Measurements from ENCODE around the gene SYCE3. TPM values are rescaled to one million over a fixed set of nuclear protein-coding genes. Genes with fewer than 3 reads are reported as not detected.
"Not testable (repeated sequence)": the region's sequence is repeated elsewhere in the genome, so short reads cannot be mapped to it uniquely, and the experiment has no call there.

The SYCE3 gene
- total RNA-seq, 2 donors from 2014 or later = not detected

- DNase-seq (ENCODE audit: low spot score) = peak; percentile 96
- intact Hi-C loops (cut with DNase I) = no loop called here
Measured at GRCh38 chr22:50526108-50526833, 36.4 kb downstream of the SYCE3 start.

- intact Hi-C loops (cut with DNase I) = no loop called here
- DNase-seq (ENCODE audit: low spot score) = no peak
Measured at GRCh38 chr22:50525858-50526107, 36.9 kb downstream of the SYCE3 start.

DNA sequence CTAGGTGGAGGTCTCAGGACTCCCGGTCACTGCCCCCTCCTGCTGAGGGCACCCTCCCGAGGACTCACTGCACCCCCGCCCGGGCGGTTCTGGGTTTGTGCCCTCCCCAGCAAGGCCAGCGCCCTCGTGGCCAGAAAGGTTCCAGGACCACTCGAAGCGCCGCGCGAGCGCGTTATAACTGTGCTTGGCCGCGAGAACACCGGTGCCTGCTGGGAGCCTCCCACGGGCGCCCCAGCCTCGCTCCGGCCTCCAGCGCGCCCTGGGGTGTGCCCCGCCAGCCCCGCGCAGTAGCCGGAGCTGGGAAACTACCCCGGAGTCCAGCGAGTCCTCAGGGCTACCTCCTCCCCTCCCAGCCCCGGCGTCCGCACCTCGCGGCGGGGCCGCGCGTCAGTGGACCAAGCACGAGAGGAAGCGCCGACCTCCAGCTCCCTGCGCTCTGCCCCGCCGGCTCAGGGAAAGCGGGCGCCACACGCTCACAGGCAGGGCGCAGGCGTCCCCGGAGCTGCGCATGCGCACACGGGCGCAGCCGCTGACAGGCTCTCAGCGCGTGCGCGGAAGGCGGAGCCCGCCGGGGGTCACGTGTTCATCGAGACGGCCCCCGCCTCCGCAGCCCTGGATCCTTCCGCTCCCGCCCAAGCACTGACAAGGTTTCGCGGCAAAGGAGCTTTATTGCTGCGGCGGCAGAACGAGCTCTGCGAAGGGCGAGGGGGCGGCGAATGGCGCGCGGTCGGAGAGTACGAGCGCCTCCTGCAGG lies 37.4 kb downstream of the SYCE3 start, which contains the start of gene SCO2:
Gene SCO2 (minus strand): TSS at position 495 of the 754 bp plus-strand sequence. CDS start 1,187 bp downstream, outside the sequence.
- peak; percentile 99 for DNase-seq (ENCODE audit: low spot score)
- intact Hi-C loops (cut with DNase I) = no loop called here

- intact Hi-C loops (cut with DNase I) = no loop called here
- DNase-seq (ENCODE audit: low spot score) = no peak
Measured at GRCh38 chr22:50524676-50525103, 38.0 kb downstream of the SYCE3 start.

- intact Hi-C loops (cut with DNase I) = no loop called here
Measured at GRCh38 chr22:50523806-50524675, 38.7 kb downstream of the SYCE3 start.

GRCh38 chr22:50523458-50523805 lies 39.3 kb downstream of the SYCE3 start:
- intact Hi-C loops (cut with DNase I) = no loop called here
- no peak for DNase-seq (ENCODE audit: low spot score)

More at GRCh38 chr22:50523806-50524675, 38.7 kb downstream of the SYCE3 start:
- no peak for DNase-seq (ENCODE audit: low spot score)

GRCh38 chr22:50522806-50523438 lies 39.8 kb downstream of the SYCE3 start:
- no peak for DNase-seq (ENCODE audit: low spot score)
- intact Hi-C loops (cut with DNase I) = no loop called here

DNA sequence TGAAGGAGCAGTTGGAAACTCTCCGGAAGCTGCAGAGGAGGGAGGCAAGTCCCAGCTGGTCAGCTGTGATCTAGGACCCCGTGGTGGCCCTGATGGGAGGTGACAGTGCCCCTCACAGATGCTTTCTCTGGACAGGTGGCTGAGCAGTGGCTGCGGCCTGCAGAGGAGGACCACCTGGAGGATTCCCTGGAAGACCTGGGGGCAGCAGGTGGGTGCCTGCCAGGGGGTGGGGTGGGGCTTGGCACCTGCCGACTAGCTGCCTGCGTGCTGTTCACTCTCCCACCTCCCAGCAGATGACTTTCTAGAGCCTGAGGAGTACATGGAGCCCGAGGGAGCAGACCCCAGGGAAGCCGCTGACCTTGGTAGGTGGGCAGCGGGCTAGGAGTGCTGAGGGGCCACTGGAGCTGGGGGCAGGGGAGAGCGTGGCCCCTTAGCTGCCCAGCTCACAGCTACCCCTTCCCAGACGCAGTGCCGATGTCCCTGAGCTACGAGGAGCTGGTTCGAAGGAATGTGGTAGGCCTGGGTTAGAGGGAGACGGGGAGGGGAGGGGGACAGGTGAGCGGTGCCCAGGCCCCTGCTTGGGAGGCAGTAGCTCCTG lies 40.4 kb downstream of the SYCE3 start:
- DNase-seq (ENCODE audit: low spot score) = no peak
- intact Hi-C loops (cut with DNase I) = no loop called here

- intact Hi-C loops (cut with DNase I) = no loop called here
- DNase-seq (ENCODE audit: low spot score) = no peak
Measured at GRCh38 chr22:50521710-50522109, 41.0 kb downstream of the SYCE3 start.

GRCh38 chr22:50520826-50521453 lies 41.8 kb downstream of the SYCE3 start:
- intact Hi-C loops (cut with DNase I) = no loop called here
- no peak for DNase-seq (ENCODE audit: low spot score)

- DNase-seq (ENCODE audit: low spot score); intact Hi-C loops (cut with DNase I): not testable (repeated sequence)
Measured at GRCh38 chr22:50520184-50520583, 42.5 kb downstream of the SYCE3 start.

DNA sequence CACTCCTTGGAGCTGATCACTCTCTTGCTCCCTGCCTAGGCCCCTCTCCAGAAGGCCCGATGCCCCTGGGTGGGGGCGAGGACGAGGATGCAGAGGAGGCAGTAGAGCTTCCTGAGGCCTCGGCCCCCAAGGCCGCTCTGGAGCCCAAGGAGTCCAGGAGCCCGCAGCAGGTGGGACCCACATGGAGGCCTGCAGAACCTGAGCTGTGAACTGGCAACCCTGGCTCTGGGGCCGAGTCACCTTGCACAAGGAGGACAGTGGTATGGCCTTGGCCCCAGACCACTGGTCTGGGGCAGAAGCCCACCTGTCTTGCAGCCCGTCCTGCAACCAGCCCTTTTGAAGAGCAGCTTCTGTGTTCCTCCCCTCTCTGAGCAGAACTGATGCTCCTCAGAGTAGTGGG lies 43.6 kb downstream of the SYCE3 start:
- DNase-seq (ENCODE audit: low spot score) = no peak
- intact Hi-C loops (cut with DNase I) = no loop called here

DNA sequence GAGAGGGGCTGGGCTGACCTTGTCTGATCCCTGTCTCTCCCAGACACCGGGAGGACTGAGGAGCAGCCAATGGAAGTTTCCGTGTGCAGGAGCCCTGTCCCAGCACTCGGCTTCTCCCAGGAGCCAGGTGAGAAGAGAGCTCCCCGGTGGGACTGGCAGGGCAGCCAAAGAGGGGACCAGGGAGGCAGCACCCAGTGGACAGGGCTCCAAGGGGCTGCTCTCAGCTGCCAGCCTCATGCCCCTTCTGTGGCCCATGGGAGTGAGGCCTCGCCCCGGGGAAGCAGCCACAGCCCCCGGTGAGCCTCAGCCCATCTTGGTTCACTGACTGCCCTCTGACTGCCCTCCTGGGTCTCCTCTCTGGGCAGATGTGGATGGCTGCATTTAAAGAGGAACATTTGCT lies 44.1 kb downstream of the SYCE3 start:
- no peak for DNase-seq (ENCODE audit: low spot score)
- intact Hi-C loops (cut with DNase I) = no loop called here

GRCh38 chr22:50517495-50518260 lies 45.0 kb downstream of the SYCE3 start:
- DNase-seq (ENCODE audit: low spot score) = no peak
- intact Hi-C loops (cut with DNase I) = no loop called here

GRCh38 chr22:50516891-50517290 lies 45.8 kb downstream of the SYCE3 start:
- DNase-seq (ENCODE audit: low spot score) = no peak
- intact Hi-C loops (cut with DNase I) = no loop called here

GRCh38 chr22:50516068-50516467 lies 46.7 kb downstream of the SYCE3 start:
- no peak for DNase-seq (ENCODE audit: low spot score)
- intact Hi-C loops (cut with DNase I) = no loop called here

DNA sequence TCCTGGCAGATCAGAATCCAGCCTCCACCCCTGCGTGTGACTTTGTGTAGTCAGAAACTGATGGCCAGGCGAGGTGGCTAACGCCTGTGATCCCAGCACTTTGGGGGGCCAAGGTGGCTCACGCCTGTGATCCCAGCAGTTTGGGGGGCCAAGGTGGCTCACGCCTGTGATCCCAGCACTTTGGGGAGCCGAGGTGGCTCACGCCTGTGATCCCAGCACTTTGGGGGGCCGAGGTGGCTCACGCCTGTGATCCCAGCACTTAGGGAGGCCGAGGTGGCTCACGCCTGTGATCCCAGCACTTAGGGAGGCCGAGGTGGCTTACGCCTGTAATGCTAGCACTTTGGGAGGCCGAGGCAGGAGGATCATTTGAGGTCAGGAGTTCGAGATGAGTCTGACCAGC lies 49.5 kb downstream of the SYCE3 start:
- intact Hi-C loops (cut with DNase I) = no loop called here
- DNase-seq (ENCODE audit: low spot score) = no peak

GRCh38 chr22:50508897-50509296 lies 53.8 kb downstream of the SYCE3 start:
- DNase-seq (ENCODE audit: low spot score) = no peak

More at GRCh38 chr22:50508897-50509296, 53.8 kb downstream of the SYCE3 start:
- intact Hi-C loops (cut with DNase I) = loop anchor here in 1 of 2 donors (10.0 kb wide), 1 partner anchor 254 kb away; the partner anchor contains the start of gene HDAC10

Measured in posterior vena cava (tissue), 2 donors.